GM12865 (cell line): ENCODE measurements around the gene JAM2.

Experiments
- DNase-seq: peaks from one replicate; pipeline ENCODE4 v3.0.0; 2010; ENCODE audit warnings: low read depth
- H3K4me3 ChIP-seq: 2 replicates; pipeline ENCODE4 v1.5.1; 2011; ENCODE audit warnings: mild to moderate bottlenecking, low read depth, low read length, control low read depth
- TF ChIP-seq, protein P1 (sequence below): IDR thresholded peaks from 2 replicates; pipeline ENCODE4 v1.5.1; 2011; ENCODE audit warnings: low read length, control low read depth, low read depth, inconsistent platforms; ENCODE audit not compliant: insufficient read depth; ENCODE audit errors: missing control alignments

JAM2 gene

DNA sequence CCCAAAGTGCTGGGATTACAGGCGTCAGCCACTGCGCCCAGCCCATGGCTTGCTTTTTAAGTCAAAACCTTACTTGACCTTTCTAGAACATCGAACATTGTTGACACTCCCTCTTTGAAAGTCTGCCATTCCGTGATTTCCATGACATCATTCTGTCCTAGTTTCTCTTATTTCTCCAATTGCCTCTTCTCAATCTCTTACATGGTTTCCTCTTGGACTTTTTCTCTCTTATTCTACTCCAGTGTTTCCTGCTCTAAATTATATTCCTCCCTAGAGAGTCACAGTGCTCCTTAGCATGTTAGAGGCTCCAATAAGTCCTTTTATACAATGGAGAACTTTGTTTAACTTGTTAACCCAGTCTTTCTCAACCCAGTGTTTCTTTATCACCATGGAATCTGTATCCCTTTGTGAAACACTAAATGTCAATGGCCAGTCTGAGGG lies 25.5 kb downstream of the JAM2 start:
- TF ChIP-seq, protein P1, sequence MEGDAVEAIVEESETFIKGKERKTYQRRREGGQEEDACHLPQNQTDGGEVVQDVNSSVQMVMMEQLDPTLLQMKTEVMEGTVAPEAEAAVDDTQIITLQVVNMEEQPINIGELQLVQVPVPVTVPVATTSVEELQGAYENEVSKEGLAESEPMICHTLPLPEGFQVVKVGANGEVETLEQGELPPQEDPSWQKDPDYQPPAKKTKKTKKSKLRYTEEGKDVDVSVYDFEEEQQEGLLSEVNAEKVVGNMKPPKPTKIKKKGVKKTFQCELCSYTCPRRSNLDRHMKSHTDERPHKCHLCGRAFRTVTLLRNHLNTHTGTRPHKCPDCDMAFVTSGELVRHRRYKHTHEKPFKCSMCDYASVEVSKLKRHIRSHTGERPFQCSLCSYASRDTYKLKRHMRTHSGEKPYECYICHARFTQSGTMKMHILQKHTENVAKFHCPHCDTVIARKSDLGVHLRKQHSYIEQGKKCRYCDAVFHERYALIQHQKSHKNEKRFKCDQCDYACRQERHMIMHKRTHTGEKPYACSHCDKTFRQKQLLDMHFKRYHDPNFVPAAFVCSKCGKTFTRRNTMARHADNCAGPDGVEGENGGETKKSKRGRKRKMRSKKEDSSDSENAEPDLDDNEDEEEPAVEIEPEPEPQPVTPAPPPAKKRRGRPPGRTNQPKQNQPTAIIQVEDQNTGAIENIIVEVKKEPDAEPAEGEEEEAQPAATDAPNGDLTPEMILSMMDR = no peak
- DNase-seq = no peak
- no peak overlapping the region for H3K4me3 ChIP-seq

DNA sequence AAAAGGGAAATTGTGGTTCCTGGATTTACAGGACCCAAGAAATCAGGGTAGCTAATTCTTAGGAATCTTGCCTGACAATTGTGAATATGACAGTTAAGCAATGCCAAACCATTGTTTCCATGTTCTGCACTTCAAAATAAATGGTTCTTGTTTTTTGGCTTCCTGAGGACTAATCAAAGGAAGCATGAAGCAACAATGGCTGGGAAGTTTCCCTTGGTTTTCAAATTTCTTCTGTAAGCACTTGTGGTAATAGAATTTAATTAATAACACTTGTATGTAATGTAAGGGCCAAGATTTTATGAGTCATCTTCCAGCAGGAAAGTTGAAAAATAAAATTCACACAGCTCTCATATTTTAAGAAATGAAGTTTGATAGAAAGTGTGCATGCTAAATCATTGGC lies 31.7 kb downstream of the JAM2 start:
- no peak overlapping the region for H3K4me3 ChIP-seq
- TF ChIP-seq, protein P1 = no peak
- DNase-seq = no peak

DNA sequence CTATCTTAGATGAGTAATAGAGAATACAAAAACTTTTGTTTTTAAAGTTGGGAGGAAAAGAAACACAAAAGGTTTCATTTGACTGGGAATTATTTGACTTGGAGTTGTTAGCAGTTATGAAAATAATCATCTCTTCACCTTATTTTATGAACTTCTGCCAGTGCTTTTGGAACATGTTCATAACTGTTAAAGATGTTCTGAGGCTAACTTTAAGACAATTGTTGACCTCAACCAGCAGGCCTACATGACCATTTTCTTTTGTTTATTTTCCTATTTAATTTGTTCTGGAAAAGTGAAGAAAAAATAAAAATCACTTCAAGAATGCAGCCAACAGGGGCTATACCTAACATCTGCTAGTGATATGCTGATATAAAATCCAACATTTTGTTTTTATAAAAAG lies 37.4 kb downstream of the JAM2 start:
- TF ChIP-seq, protein P1 = no peak

GRCh38 chr21:25682382-25682781 lies 43.3 kb downstream of the JAM2 start:
- H3K4me3 ChIP-seq = no peak overlapping the region

More for the DNA sequence above, 37.4 kb downstream of the JAM2 start:
- DNase-seq = no peak
- H3K4me3 ChIP-seq = no peak overlapping the region

GRCh38 chr21:25687787-25688186 lies 48.7 kb downstream of the JAM2 start:
- TF ChIP-seq, protein P1 = no peak
- no peak overlapping the region for H3K4me3 ChIP-seq
- no peak for DNase-seq

More at GRCh38 chr21:25682382-25682781, 43.3 kb downstream of the JAM2 start:
- no peak for DNase-seq
- TF ChIP-seq, protein P1 = no peak

DNA sequence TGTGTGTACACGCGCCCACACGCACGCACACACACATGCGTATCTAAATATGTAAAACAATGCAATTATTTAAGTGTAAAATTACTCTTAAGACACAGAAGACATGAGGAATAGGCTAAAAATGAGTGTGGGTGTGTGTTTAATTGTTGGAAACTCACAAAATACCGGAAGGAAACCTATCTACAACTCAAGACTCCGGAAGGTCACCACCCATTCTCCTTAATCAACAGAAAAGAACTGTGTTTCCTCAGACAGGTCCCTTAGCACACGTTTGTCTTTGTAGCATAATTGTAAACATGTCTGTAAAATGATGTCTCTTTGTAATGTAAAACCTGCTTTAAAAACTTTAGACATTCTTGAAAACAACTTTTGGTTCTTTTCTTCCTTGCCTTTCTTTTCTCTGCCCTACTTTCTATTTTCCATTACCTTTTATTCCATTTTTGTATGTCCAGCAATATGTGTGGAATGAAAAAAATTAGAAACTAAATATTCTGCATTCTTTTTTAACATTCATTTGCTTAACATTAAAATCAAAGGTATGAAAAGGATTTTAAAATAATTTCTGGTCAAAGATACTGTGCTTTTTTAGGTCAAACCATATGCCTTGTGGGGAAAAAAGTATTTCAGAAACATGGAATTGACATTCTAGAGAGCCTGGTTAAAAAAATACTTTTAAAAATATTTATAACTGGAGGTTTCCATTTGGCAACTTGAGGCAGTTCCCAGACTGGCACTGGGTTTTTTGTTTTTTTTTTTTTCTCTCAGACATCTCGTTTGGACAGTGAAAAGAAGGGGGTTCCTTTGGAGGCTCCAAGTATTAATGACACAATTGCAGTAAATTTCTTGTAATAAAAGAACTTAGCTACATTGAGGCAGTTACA lies 49.5 kb downstream of the JAM2 start:
- no peak overlapping the region for H3K4me3 ChIP-seq
- TF ChIP-seq, protein P1 = no peak
- DNase-seq = no peak
